Hepatocyte (in vitro differentiated cells): ENCODE measurements around the gene GLIPR2. TPM values are rescaled to one million over a fixed set of nuclear protein-coding genes. Genes with fewer than 3 reads are reported as not detected.

ENCODE experiments used
- DNase-seq: peaks from one replicate; pipeline ENCODE4 v3.0.0-alpha.2; 2016; ENCODE audit warnings: low spot score
- H2AFZ ChIP-seq: fragments of 200-600 bp; sonication (generic); 2 replicates; pipeline ENCODE4 v1.6.0; 2016; ENCODE audit warnings: antibody characterized with exemption, mild to moderate bottlenecking
- H3K27ac ChIP-seq: fragments of 200-600 bp; sonication (generic); 2 replicates; pipeline ENCODE4 v1.5.1; 2016; ENCODE audit warnings: mild to moderate bottlenecking
- H3K27me3 ChIP-seq: fragments of 200-600 bp; sonication (generic); 2 replicates; pipeline ENCODE4 v1.6.1; 2016
- H3K36me3 ChIP-seq: fragments of 200-600 bp; sonication (generic); replicated peaks from 2 replicates; pipeline ENCODE4 v1.5.1; 2016; ENCODE audit warnings: low read depth; ENCODE audit not compliant: insufficient read depth
- H3K4me1 ChIP-seq: fragments of 200-600 bp; sonication (generic); 2 replicates; pipeline ENCODE4 v1.5.1; 2016; ENCODE audit warnings: mild to moderate bottlenecking, moderate library complexity; ENCODE audit not compliant: insufficient read depth
- H3K4me2 ChIP-seq: fragments of 200-600 bp; sonication (generic); 2 replicates; pipeline ENCODE4 v1.6.0; 2016
- H3K4me3 ChIP-seq: fragments of 200-600 bp; sonication (generic); 2 replicates; pipeline ENCODE4 v1.5.1; 2016; ENCODE audit warnings: mild to moderate bottlenecking
- H3K79me2 ChIP-seq: fragments of 200-600 bp; sonication (generic); 2 replicates; pipeline ENCODE4 v1.6.0; 2017; ENCODE audit warnings: mild to moderate bottlenecking
- H3K9me2 ChIP-seq: fragments of 200-600 bp; sonication (generic); replicated peaks from 2 replicates; pipeline ENCODE4 v1.6.0; 2017; ENCODE audit warnings: mild to moderate bottlenecking; ENCODE audit not compliant: insufficient read depth
- H3K9me3 ChIP-seq: fragments of 200-600 bp; sonication (generic); 2 replicates; pipeline ENCODE4 v1.5.1; 2016; ENCODE audit warnings: low read depth, mild to moderate bottlenecking
- H4K20me1 ChIP-seq: fragments of 200-600 bp; sonication (generic); 2 replicates; pipeline ENCODE4 v1.6.0; 2016; ENCODE audit warnings: mild to moderate bottlenecking; ENCODE audit not compliant: insufficient read depth, poor library complexity, severe bottlenecking
- EZH2 ChIP-seq: fragments of 200-600 bp; sonication (generic); IDR thresholded peaks from 2 replicates; pipeline ENCODE4 v1.6.1; 2016; ENCODE audit warnings: antibody characterized with exemption, mild to moderate bottlenecking, borderline replicate concordance
- EZH2phosphoT487 ChIP-seq: fragments of 200-600 bp; sonication (generic); IDR thresholded peaks from one replicate; pipeline ENCODE4 v1.6.1; 2018; ENCODE audit warnings: antibody characterized with exemption, mild to moderate bottlenecking, low read depth, moderate library complexity; ENCODE audit not compliant: unreplicated experiment, severe bottlenecking
- WGBS: methylation state at CpG from one replicate; pipeline ENCODE4 v1.1.6; 2016; ENCODE audit warnings: low lambda C conversion rate; ENCODE audit errors: missing lambda C conversion rate; 5-methylcytosine and 5-hydroxymethylcytosine counted together
- polyA plus RNA-seq: library from polyadenylated mRNA; unstranded; fragments of >200 nt; fragmentation: Nextera tagmentation; extraction: Ambion mirVana; gene quantifications from 2 replicates; pipeline ENCODE4 v1.2.1, GENCODE V29; 2016
- total RNA-seq: library from RNA; depleted of rRNA; stranded (reverse); fragments of >200 nt; gene quantifications from 2 replicates; pipeline ENCODE4 v1.2.3, GENCODE V29; 2014
- TF ChIP-seq, protein P1 (sequence below): fragments of 200-600 bp; sonication (generic); IDR thresholded peaks from 2 replicates; pipeline ENCODE4 v1.5.1; 2016; ENCODE audit warnings: antibody characterized with exemption, mild to moderate bottlenecking; ENCODE audit not compliant: poor library complexity

GLIPR2 gene
- total and polyA plus RNA-seq, 2 experiments from 2014 or later: 12.6 to 14.1 TPM

DNA sequence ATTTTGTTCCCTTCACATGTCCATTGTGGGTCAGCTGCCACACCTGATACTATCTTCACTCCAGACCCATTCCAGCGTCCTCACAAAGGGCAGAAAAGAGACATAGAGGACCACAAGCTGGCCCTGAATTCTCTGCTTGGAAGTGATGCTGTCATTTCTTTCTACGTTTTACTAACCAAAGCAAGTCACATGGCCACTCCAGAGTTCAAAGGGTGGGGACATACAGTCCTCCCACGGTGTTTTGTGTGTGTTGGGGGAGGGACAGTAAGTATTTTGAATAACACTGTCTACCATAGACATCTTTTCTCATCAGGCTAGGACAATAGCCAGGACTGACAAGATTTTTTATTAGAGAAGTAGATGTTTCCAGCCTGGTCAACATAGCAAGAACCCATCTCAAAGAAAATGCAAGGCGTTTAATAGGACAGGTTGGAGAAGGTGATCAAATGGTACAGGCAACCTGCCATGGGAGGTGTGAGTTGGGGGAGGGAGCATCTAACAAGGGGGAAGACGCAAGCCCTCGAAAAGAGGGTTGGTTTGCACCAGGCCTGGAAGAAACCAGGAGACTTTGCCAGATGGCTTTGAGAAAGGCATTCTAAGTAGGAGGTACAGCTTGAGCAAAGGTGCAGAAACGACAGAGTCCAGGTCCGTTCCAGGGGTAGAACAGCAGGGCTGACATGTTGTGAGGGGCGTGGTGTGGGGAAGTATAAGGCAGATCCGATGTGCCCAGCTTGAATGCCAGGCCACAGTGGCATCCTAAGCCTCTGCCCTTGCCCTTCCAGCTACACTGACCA, 11.3 kb upstream of the GLIPR2 start:
- no peak for DNase-seq
- H3K79me2 ChIP-seq: no peaks in the 10 kb centered on the region
- H3K9me2 ChIP-seq: no peaks in the 10 kb centered on the region
- H4K20me1 ChIP-seq: no peaks in the 10 kb centered on the region
- no peak overlapping the region for H3K27ac ChIP-seq
- no peaks in the 10 kb centered on the region for H3K36me3 ChIP-seq
- H3K4me1 ChIP-seq: no peaks in the 10 kb centered on the region
- no peak overlapping the region for H3K4me3 ChIP-seq
- H3K9me3 ChIP-seq: no peaks in the 10 kb centered on the region
- WGBS: 88% methylated on average over 10 of the region's 10 CpGs
- no peak overlapping the region for H3K4me2 ChIP-seq
- no peak overlapping the region for H2AFZ ChIP-seq
- TF ChIP-seq, protein P1, sequence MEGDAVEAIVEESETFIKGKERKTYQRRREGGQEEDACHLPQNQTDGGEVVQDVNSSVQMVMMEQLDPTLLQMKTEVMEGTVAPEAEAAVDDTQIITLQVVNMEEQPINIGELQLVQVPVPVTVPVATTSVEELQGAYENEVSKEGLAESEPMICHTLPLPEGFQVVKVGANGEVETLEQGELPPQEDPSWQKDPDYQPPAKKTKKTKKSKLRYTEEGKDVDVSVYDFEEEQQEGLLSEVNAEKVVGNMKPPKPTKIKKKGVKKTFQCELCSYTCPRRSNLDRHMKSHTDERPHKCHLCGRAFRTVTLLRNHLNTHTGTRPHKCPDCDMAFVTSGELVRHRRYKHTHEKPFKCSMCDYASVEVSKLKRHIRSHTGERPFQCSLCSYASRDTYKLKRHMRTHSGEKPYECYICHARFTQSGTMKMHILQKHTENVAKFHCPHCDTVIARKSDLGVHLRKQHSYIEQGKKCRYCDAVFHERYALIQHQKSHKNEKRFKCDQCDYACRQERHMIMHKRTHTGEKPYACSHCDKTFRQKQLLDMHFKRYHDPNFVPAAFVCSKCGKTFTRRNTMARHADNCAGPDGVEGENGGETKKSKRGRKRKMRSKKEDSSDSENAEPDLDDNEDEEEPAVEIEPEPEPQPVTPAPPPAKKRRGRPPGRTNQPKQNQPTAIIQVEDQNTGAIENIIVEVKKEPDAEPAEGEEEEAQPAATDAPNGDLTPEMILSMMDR: no peak
- TF ChIP-seq EZH2phosphoT487: no peak
- TF ChIP-seq EZH2: no peak
- no peaks in the 10 kb centered on the region for H3K27me3 ChIP-seq

DNA sequence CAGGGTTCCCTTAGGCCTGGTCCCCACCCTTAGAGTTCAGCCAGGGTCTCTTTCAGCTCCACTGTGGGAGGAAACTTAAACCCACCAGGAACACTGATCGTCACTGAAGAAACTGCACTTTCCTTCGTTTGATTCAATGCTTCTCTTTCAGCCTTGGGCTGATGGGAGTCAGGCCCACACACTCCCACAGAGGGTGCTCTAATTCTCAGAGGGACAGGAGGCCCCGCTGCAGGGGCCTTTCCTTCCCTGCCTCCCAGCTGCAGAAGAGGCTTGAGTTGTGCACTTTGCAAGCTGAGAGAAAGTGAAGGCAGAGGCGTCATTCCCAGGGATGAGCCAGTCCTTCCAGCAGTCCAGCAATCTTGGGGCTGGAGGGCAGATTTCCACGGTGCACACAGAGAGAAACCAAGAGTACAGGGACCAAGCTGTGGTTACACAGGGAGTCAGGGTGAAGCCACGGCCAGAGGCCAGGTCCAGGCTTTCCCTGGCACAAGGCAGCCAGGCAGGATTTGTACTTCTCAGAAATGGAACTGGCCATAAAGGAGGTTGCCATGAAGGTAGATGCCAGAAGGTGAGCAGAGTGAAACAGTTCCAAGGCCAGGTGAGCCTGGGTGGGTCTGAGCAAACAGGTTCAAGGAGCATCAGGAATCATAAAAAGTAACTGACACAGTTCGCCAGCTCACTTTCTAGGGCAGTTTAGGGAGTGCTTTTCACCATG, 10.4 kb upstream of the GLIPR2 start:
- Histone ChIP-seq H3K4me2 (no peak overlapping the region), H3K9me2 (no peaks in the 10 kb centered on the region), H3K27ac (no peak overlapping the region), H3K27me3 (no peaks in the 10 kb centered on the region), H4K20me1 (no peaks in the 10 kb centered on the region), H3K9me3 (no peaks in the 10 kb centered on the region), H3K36me3 (no peaks in the 10 kb centered on the region), H3K79me2 (no peaks in the 10 kb centered on the region), H3K4me1 (no peaks in the 10 kb centered on the region), H3K4me3 (no peak overlapping the region), H2AFZ (no peak overlapping the region)
- no peak for DNase-seq
- 70% methylated on average over 7 of the region's 7 CpGs for WGBS
- TF ChIP-seq EZH2phosphoT487: no peak
- TF ChIP-seq EZH2: no peak
- TF ChIP-seq, protein P1: no peak

DNA sequence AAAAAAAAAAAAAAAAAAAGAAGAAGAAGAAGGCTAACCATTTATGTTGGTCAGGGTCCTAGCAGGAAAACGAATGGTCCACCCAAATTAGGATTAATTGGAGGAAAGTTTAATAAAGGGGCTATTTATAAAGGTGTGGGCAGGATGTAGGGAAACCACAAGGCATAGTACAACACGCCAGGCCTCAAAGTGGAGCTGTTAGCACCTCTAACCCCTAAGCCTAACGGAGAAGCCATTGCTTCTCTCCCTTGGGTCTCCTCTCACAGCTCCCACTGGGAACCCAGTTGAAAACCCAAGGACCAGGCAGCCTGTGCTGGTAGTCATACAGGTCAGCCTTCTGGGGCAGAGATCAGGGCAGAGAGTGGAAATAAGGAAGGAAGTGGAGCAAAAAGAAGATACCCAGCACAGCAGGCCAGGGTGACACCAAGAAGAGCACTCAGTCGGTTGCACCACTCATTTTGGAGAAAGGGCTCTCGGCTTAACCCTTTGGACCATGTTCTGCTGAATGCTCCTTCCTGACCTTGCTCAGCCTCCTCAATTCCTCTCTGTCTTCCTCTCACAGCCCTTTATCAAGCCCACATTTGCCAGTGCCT, 8.8 kb upstream of the GLIPR2 start:
- Histone ChIP-seq H4K20me1 (no peaks in the 10 kb centered on the region), H3K27me3 (no peaks in the 10 kb centered on the region), H3K27ac (no peak overlapping the region), H3K79me2 (no peaks in the 10 kb centered on the region), H3K36me3 (no peaks in the 10 kb centered on the region), H3K9me3 (no peaks in the 10 kb centered on the region), H2AFZ (no peak overlapping the region), H3K4me2 (no peak overlapping the region), H3K4me3 (no peak overlapping the region), H3K4me1 (no peaks in the 10 kb centered on the region), H3K9me2 (no peaks in the 10 kb centered on the region)
- WGBS: 86% methylated on average over 5 of the region's 5 CpGs
- no peak for DNase-seq
- TF ChIP-seq, protein P1: no peak
- no peak for TF ChIP-seq EZH2
- no peak for TF ChIP-seq EZH2phosphoT487
